WTC11 (cell line): ENCODE results near the gene OTULIN.

Source experiments
- ATF1 ChIP-seq: sonication (generic); formaldehyde crosslinking; IDR thresholded peaks from 2 replicates; pipeline ENCODE4 v1.8.1; 2023; ENCODE audit warnings: mild to moderate bottlenecking, moderate library complexity, missing genetic modification reagents
- NFYB ChIP-seq: sonication (generic); formaldehyde crosslinking; conservative IDR thresholded peaks from 2 replicates; pipeline ENCODE4 v1.8.0; 2022; ENCODE audit warnings: low read depth, missing genetic modification reagents
- NR3C1 ChIP-seq: sonication (generic); formaldehyde crosslinking; conservative IDR thresholded peaks from 2 replicates; pipeline ENCODE4 v1.8.1; 2023; ENCODE audit warnings: low read depth, mild to moderate bottlenecking, missing genetic modification reagents
- RELA ChIP-seq: sonication (generic); formaldehyde crosslinking; IDR thresholded peaks from 2 replicates; pipeline ENCODE4 v1.8.1; 2022; ENCODE audit warnings: missing genetic modification reagents, mild to moderate bottlenecking, borderline replicate concordance
- TF ChIP-seq, protein P1 (sequence below): fragments of 200-600 bp; IDR thresholded peaks from 2 replicates; pipeline ENCODE4 v1.8.0; 2022; ENCODE audit warnings: antibody characterized with exemption

DNA sequence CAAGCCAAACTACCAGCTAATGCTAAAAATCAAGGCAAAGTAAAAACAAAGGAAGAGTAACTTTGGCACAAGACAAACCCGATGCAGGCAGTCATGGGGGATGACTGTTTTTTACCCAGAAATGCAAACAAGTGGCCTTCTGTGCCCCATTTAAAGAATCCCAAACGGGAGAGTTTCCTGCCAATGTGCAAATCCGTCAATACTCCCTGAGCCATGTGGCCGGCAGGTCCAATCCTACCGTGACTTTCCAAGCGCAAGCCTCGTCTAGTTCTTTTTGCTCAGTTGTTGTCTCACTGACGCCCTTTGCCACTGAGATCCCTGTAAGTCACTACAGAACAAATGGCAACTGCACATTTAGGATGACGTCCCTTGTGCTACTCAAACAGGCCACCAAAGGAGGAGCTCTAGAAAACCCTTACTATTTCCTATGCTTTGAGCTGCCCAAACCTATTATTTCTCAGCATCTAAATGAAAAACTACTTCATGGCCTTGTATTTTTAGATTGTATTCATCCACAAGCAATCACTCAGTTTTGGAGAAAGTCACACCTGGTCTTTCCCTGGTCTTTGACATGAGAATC, 43.4 kb downstream of the OTULIN start:
- TF ChIP-seq, protein P1, sequence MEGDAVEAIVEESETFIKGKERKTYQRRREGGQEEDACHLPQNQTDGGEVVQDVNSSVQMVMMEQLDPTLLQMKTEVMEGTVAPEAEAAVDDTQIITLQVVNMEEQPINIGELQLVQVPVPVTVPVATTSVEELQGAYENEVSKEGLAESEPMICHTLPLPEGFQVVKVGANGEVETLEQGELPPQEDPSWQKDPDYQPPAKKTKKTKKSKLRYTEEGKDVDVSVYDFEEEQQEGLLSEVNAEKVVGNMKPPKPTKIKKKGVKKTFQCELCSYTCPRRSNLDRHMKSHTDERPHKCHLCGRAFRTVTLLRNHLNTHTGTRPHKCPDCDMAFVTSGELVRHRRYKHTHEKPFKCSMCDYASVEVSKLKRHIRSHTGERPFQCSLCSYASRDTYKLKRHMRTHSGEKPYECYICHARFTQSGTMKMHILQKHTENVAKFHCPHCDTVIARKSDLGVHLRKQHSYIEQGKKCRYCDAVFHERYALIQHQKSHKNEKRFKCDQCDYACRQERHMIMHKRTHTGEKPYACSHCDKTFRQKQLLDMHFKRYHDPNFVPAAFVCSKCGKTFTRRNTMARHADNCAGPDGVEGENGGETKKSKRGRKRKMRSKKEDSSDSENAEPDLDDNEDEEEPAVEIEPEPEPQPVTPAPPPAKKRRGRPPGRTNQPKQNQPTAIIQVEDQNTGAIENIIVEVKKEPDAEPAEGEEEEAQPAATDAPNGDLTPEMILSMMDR: no peak
- TF ChIP-seq ATF1 (CRISPR knock-in tag) (no peak), NFYB (CRISPR knock-in tag) (no peak), RELA (no peak), NR3C1 (CRISPR knock-in tag) (no peak)
